Astrocyte (in vitro differentiated cells and primary cell): ENCODE results near the gene PKP4. TPM values are rescaled to one million over a fixed set of nuclear protein-coding genes. Genes with fewer than 3 reads are reported as not detected.
A peak's percentile ranks its signal among the peaks of the same experiment; 100 is the strongest.

Experiments
- DNase-seq: peaks from one replicate; pipeline ENCODE4 v3.0.0-alpha.2; 2010; ENCODE audit warnings: low read depth
- FAIRE-seq: peaks from 2 replicates; lab custom pipeline; 2011; peaks lifted over from hg19 to GRCh38; lab: Jason Lieb, UNC
- H2AFZ ChIP-seq: 2 replicates; pipeline ENCODE4 v1.6.0; 2012; ENCODE audit warnings: low read depth, low read length, inconsistent platforms
- H3K27ac ChIP-seq: 2 replicates; pipeline ENCODE4 v1.5.1; 2011; ENCODE audit warnings: low read depth, low read length, inconsistent platforms
- H3K27me3 ChIP-seq: 2 replicates; pipeline ENCODE4 v1.6.0; 2011; ENCODE audit warnings: low read length, inconsistent platforms; ENCODE audit not compliant: insufficient read depth
- H3K36me3 ChIP-seq: 2 replicates; pipeline ENCODE4 v1.5.1; 2011; ENCODE audit warnings: low read length, inconsistent platforms; ENCODE audit not compliant: insufficient read depth
- H3K4me1 ChIP-seq: 2 replicates; pipeline ENCODE4 v1.5.1; 2011; ENCODE audit warnings: low read length, inconsistent platforms; ENCODE audit not compliant: insufficient read depth
- H3K4me2 ChIP-seq: 2 replicates; pipeline ENCODE4 v1.6.0; 2012; ENCODE audit warnings: low read length, inconsistent platforms
- H3K4me3 ChIP-seq: 2 replicates; pipeline ENCODE4 v1.5.1; 2011; ENCODE audit warnings: low read depth, mild to moderate bottlenecking, low read length, inconsistent platforms; ENCODE audit not compliant: insufficient read depth
- H3K79me2 ChIP-seq: 2 replicates; pipeline ENCODE4 v1.6.0; 2012; ENCODE audit warnings: mild to moderate bottlenecking, low read length, inconsistent platforms; ENCODE audit not compliant: insufficient read depth
- H3K9ac ChIP-seq: 2 replicates; pipeline ENCODE4 v1.6.0; 2012; ENCODE audit warnings: mild to moderate bottlenecking, low read length, inconsistent platforms
- H3K9me3 ChIP-seq: 2 replicates; pipeline ENCODE4 v1.5.1; 2012; ENCODE audit warnings: low read depth, mild to moderate bottlenecking, low read length, inconsistent platforms; ENCODE audit not compliant: insufficient read depth
- H4K20me1 ChIP-seq: 2 replicates; pipeline ENCODE4 v1.6.0; 2012; ENCODE audit warnings: low read length, inconsistent platforms; ENCODE audit not compliant: insufficient read depth
- H3K27ac Mint-ChIP-seq: one replicate; pipeline ENCODE4 v1.8.0; 2021; ENCODE audit warnings: mild to moderate bottlenecking, mixed read lengths; ENCODE audit not compliant: unreplicated experiment
- H3K27me3 Mint-ChIP-seq: one replicate; pipeline ENCODE4 v1.8.0; 2021; ENCODE audit warnings: low read depth, mixed read lengths; ENCODE audit not compliant: unreplicated experiment
- H3K36me3 Mint-ChIP-seq: one replicate; pipeline ENCODE4 v1.8.0; 2021; ENCODE audit warnings: low read depth, mixed read lengths; ENCODE audit not compliant: unreplicated experiment
- H3K4me1 Mint-ChIP-seq: one replicate; pipeline ENCODE4 v1.8.0; 2021; ENCODE audit warnings: low read depth, mixed read lengths; ENCODE audit not compliant: unreplicated experiment
- H3K4me3 Mint-ChIP-seq: one replicate; pipeline ENCODE4 v1.8.0; 2021; ENCODE audit warnings: mild to moderate bottlenecking, moderate library complexity, mixed read lengths; ENCODE audit not compliant: unreplicated experiment
- H3K9me3 Mint-ChIP-seq: one replicate; pipeline ENCODE4 v1.8.0; 2021; ENCODE audit warnings: mild to moderate bottlenecking, mixed read lengths; ENCODE audit not compliant: unreplicated experiment
- EZH2 ChIP-seq: IDR thresholded peaks from 2 replicates; pipeline ENCODE4 v1.6.1; 2012; ENCODE audit warnings: mild to moderate bottlenecking, low read length, inconsistent platforms; ENCODE audit not compliant: insufficient read depth
- total RNA-seq: library from RNA; stranded (reverse); gene quantifications from 2 replicates; pipeline ENCODE4 v1.2.1, GENCODE V29; 2021
- TF ChIP-seq, protein P1 (sequence below): IDR thresholded peaks from 2 replicates; pipeline ENCODE4 v1.5.1; 2011; ENCODE audit warnings: low read depth, mild to moderate bottlenecking, inconsistent platforms, low read length, moderate library complexity; ENCODE audit not compliant: insufficient read depth

The PKP4 gene
- total RNA-seq, 1 donor from 2014 or later = 38.4 TPM

DNA sequence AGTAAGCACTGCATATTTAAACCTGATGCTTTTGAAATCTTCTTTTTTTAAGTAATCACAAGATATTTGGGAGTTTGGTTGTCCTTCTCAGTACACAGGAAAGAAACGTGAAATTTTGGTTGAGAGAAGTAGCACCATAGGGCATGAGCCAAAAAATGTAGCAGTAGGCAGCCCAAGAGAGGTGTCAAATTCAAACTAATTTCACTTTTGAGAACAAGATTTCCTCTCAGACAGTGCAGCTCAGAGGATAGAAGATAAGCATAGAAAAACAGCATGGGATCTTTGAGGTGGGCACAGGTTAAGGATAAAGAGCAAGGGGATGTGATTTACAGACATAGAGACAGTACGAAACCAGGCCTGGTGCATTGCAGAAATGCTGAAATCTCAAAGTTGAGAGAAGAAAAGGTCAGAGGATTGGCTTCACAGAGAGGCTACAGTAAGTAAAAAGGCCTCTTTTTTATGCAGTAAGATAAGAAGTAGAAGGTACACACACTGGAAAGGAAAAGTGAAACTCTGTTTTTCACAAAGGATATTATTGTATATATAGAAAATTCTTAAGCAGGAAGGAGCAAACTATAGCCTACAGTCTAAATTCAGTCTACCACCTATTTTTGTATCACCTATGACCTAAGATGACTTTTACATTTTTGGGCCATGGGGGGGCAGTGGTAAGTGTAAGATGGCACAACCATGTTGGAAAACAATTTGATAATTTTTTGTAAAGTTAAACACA is 89.8 kb downstream of the PKP4 start:
- H3K27me3 Mint-ChIP-seq = no peaks in the 10 kb centered on the region
- H3K27ac Mint-ChIP-seq = no peak overlapping the region
- H3K4me3 Mint-ChIP-seq = no peak overlapping the region
- FAIRE-seq = peak; percentile 5
- Histone ChIP-seq H3K4me1 (no peaks in the 10 kb centered on the region), H2AFZ (no peak overlapping the region), H3K4me2 (no peak overlapping the region), H3K4me3 (no peak overlapping the region), H4K20me1 (no peaks in the 10 kb centered on the region), H3K9ac (no peak overlapping the region), H3K36me3 (no peaks in the 10 kb centered on the region), H3K27ac (no peak overlapping the region), H3K27me3 (no peaks in the 10 kb centered on the region), H3K9me3 (no peaks in the 10 kb centered on the region), H3K79me2 (no peaks in the 10 kb centered on the region)
- H3K4me1 Mint-ChIP-seq = no peaks in the 10 kb centered on the region
- H3K9me3 Mint-ChIP-seq = no peaks in the 10 kb centered on the region
- H3K36me3 Mint-ChIP-seq = peaks cover 8% of the 10 kb centered on the region
- TF ChIP-seq, protein P1, sequence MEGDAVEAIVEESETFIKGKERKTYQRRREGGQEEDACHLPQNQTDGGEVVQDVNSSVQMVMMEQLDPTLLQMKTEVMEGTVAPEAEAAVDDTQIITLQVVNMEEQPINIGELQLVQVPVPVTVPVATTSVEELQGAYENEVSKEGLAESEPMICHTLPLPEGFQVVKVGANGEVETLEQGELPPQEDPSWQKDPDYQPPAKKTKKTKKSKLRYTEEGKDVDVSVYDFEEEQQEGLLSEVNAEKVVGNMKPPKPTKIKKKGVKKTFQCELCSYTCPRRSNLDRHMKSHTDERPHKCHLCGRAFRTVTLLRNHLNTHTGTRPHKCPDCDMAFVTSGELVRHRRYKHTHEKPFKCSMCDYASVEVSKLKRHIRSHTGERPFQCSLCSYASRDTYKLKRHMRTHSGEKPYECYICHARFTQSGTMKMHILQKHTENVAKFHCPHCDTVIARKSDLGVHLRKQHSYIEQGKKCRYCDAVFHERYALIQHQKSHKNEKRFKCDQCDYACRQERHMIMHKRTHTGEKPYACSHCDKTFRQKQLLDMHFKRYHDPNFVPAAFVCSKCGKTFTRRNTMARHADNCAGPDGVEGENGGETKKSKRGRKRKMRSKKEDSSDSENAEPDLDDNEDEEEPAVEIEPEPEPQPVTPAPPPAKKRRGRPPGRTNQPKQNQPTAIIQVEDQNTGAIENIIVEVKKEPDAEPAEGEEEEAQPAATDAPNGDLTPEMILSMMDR = no peak
- TF ChIP-seq EZH2 = no peak
- DNase-seq = no peak

DNA sequence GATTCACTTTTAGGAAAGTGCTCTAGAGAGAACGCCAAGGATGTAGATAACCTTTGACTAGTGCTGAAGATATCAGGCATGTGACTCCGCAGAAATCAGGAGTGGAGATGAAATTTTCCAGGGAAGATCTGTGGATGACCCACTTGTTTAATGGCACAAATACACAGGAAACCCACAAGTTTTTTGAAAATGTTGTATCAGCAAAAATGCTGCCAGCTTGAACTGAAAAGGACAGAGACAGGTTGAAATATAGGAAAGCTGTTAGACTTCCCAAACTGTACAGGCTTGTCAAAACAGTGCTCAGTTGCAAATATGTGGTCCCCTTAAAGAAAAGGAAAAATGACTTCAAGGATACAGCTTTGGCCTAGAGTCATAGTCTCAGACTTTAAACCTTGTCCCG is 96.5 kb downstream of the PKP4 start:
- Histone ChIP-seq H3K4me1 (no peaks in the 10 kb centered on the region), H3K27me3 (no peaks in the 10 kb centered on the region), H3K36me3 (peaks cover 2% of the 10 kb centered on the region), H3K9me3 (no peaks in the 10 kb centered on the region), H3K79me2 (no peaks in the 10 kb centered on the region), H2AFZ (no peak overlapping the region), H3K9ac (no peak overlapping the region), H4K20me1 (no peaks in the 10 kb centered on the region), H3K4me2 (no peak overlapping the region), H3K4me3 (no peak overlapping the region), H3K27ac (no peak overlapping the region)
- no peak for DNase-seq
- no peaks in the 10 kb centered on the region for H3K27me3 Mint-ChIP-seq
- H3K9me3 Mint-ChIP-seq = peaks cover 3% of the 10 kb centered on the region
- TF ChIP-seq EZH2 = no peak
- TF ChIP-seq, protein P1 = no peak
- no peaks in the 10 kb centered on the region for H3K4me1 Mint-ChIP-seq
- H3K27ac Mint-ChIP-seq = no peak overlapping the region
- no peak for FAIRE-seq
- peaks cover 7% of the 10 kb centered on the region for H3K36me3 Mint-ChIP-seq
- H3K4me3 Mint-ChIP-seq = no peak overlapping the region

DNA sequence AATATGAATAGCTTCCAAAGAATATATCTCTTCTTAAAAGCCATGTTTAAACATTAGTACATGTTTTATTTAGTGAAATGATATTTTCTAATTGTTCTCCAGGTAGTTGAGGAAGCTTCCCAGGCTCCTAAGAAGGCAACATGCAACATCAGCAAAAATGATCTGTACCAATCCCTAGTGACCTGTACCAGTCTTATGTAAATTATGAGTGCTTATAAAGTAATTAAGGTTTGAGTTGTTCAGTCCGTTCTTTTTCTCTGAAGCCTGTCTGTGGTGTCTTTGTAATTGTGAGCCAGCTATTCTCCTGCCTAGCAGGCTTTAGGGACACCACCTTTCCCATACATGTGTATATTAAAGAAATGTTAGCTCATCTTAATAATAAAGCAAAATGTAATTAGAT is 98.2 kb downstream of the PKP4 start:
- Mint-ChIP-seq H3K4me3 (no peak overlapping the region), H3K27me3 (no peaks in the 10 kb centered on the region), H3K36me3 (peaks cover 4% of the 10 kb centered on the region), H3K27ac (no peak overlapping the region), H3K4me1 (no peaks in the 10 kb centered on the region), H3K9me3 (peaks cover 6% of the 10 kb centered on the region)
- Histone ChIP-seq H3K9ac (no peak overlapping the region), H3K79me2 (no peaks in the 10 kb centered on the region), H3K4me1 (no peaks in the 10 kb centered on the region), H3K9me3 (no peaks in the 10 kb centered on the region), H3K36me3 (peaks cover 2% of the 10 kb centered on the region), H3K27me3 (no peaks in the 10 kb centered on the region), H2AFZ (no peak overlapping the region), H3K4me3 (no peak overlapping the region), H3K4me2 (no peak overlapping the region), H4K20me1 (peaks cover 6% of the 10 kb centered on the region), H3K27ac (no peak overlapping the region)
- TF ChIP-seq EZH2 = no peak
- TF ChIP-seq, protein P1 = no peak
- DNase-seq = no peak
- FAIRE-seq = no peak
